H1 (cell line): Measurements from ENCODE around the gene ZBTB43. TPM values are rescaled to one million over a fixed set of nuclear protein-coding genes. Genes with fewer than 3 reads are reported as not detected.

Experiments used
- CTCF ChIA-PET: fragments of 300-600 bp; sonication (Branson Sonifier 250); formaldehyde crosslinking; loops from one replicate; lab custom pipeline; 2021; ENCODE audit not compliant: partially characterized antibody; lab: Charles Lee
- POLR2A ChIA-PET: fragments of 300-600 bp; sonication (Branson Sonifier 250); formaldehyde crosslinking; loops from one replicate; lab custom pipeline; 2021; ENCODE audit warnings: inconsistent platforms; ENCODE audit not compliant: partially characterized antibody; lab: Charles Lee
- DNase-seq, 2 experiments: peaks; one replicate each; pipeline versions ENCODE4 v3.0.0 to v3.0.0-alpha.2; 2010 to 2022; ENCODE audit warnings: low spot score in 2 of 2, low read depth in 1 of 2, mixed read lengths in 1 of 2
- FAIRE-seq: peaks from 2 replicates; lab custom pipeline; 2011; peaks lifted over from hg19 to GRCh38; lab: Jason Lieb, UNC
- H2AFZ ChIP-seq: 2 replicates; pipeline ENCODE4 v1.8.1; 2012; ENCODE audit warnings: low read length, inconsistent platforms
- H2AK5ac ChIP-seq: 2 replicates; pipeline ENCODE4 v1.6.1; 2013; ENCODE audit warnings: low read depth, low read length
- H2BK120ac ChIP-seq: replicated peaks from 2 replicates; pipeline ENCODE3; 2013; ENCODE audit warnings: low read depth, low read length, inconsistent platforms
- H2BK12ac ChIP-seq: 2 replicates; pipeline ENCODE4 v1.6.1; 2013; ENCODE audit warnings: low read depth, low read length
- H2BK15ac ChIP-seq: 2 replicates; pipeline ENCODE4 v1.6.1; 2013; ENCODE audit warnings: low read length
- H2BK20ac ChIP-seq: 2 replicates; pipeline ENCODE4 v1.6.1; 2013; ENCODE audit warnings: low read length
- H2BK5ac ChIP-seq: 2 replicates; pipeline ENCODE4 v1.6.1; 2013; ENCODE audit warnings: low read depth, low read length
- H3K14ac ChIP-seq: 2 replicates; pipeline ENCODE4 v1.6.1; 2013; ENCODE audit warnings: inconsistent platforms; ENCODE audit not compliant: insufficient read length
- H3K18ac ChIP-seq: 2 replicates; pipeline ENCODE4 v1.6.1; 2013; ENCODE audit warnings: low read length; ENCODE audit errors: extremely low read depth
- H3K23ac ChIP-seq: 2 replicates; pipeline ENCODE4 v1.6.1; 2013; ENCODE audit warnings: inconsistent platforms; ENCODE audit not compliant: insufficient read length
- H3K23me2 ChIP-seq: 2 replicates; pipeline ENCODE4 v1.6.1; 2013; ENCODE audit warnings: low read depth, low read length
- H3K27ac ChIP-seq: 2 replicates; pipeline ENCODE4 v1.6.1; 2011; ENCODE audit warnings: low read depth, low read length, inconsistent platforms
- H3K27me3 ChIP-seq, 4 experiments: replicated peaks in 1 of 4; 1 replicate in 1 of 4; 2 replicates in 3 of 4; pipeline versions ENCODE4 v1.6.1 to v1.8.1; 2011 to 2013; ENCODE audit warnings: low read length in 3 of 4, mild to moderate bottlenecking in 3 of 4, inconsistent platforms in 2 of 4, mixed read lengths in 2 of 4, moderate library complexity in 1 of 4; ENCODE audit not compliant: control insufficient read depth in 3 of 4, insufficient read depth in 3 of 4; ENCODE audit errors: extremely low read depth in 1 of 4
- H3K36me3 ChIP-seq, 4 experiments: 2 replicates each; pipeline versions ENCODE4 v1.6.1 to v1.8.1; 2011 to 2013; ENCODE audit warnings: mild to moderate bottlenecking in 4 of 4, low read length in 3 of 4, moderate library complexity in 2 of 4, control low read depth in 1 of 4, inconsistent platforms in 1 of 4; ENCODE audit not compliant: insufficient read depth in 4 of 4, control insufficient read depth in 2 of 4
- H3K4ac ChIP-seq: replicated peaks from 2 replicates; pipeline ENCODE3; 2013; ENCODE audit warnings: low read length, low read depth, mixed read lengths, inconsistent platforms; ENCODE audit not compliant: insufficient read length
- H3K4me1 ChIP-seq, 4 experiments: replicated peaks in 1 of 4; 1 replicate in 1 of 4; 2 replicates in 3 of 4; pipeline versions ENCODE4 v1.6.1 to v1.8.1; 2011 to 2013; ENCODE audit warnings: low read length in 3 of 4, inconsistent platforms in 2 of 4, mixed read lengths in 1 of 4; ENCODE audit not compliant: insufficient read depth in 4 of 4, control insufficient read depth in 3 of 4
- H3K4me2 ChIP-seq, 2 experiments: 2 replicates each; pipeline versions ENCODE4 v1.6.1 to v1.8.1; 2011 to 2013; ENCODE audit warnings: low read depth in 2 of 2, low read length in 2 of 2, control low read depth in 1 of 2, inconsistent platforms in 1 of 2, mild to moderate bottlenecking in 1 of 2; ENCODE audit not compliant: insufficient read depth in 1 of 2
- H3K4me3 ChIP-seq, 4 experiments: fragments of 200-600, 300-600 bp in 1 of 4; sonication (generic), shearing (Covaris generic), sonication (Bioruptor Twin) in 1 of 4; 2 replicates each; pipeline versions ENCODE4 v1.5.1 to v1.8.1; 2011 to 2016; ENCODE audit warnings: low read length in 4 of 4, low read depth in 3 of 4, control low read depth in 2 of 4, inconsistent platforms in 2 of 4, mild to moderate bottlenecking in 2 of 4, mixed read lengths in 1 of 4, moderate library complexity in 1 of 4; ENCODE audit not compliant: insufficient read depth in 2 of 4; ENCODE audit errors: extremely low read depth in 1 of 4
- H3K56ac ChIP-seq: replicated peaks from 2 replicates; pipeline ENCODE3; 2013; ENCODE audit warnings: low read depth, mild to moderate bottlenecking, mixed read lengths, low read length, inconsistent platforms; ENCODE audit not compliant: insufficient read length
- H3K79me1 ChIP-seq: 2 replicates; pipeline ENCODE4 v1.6.1; 2013; ENCODE audit warnings: low read depth, low read length, control low read depth
- H3K79me2 ChIP-seq, 2 experiments: 2 replicates each; pipeline versions ENCODE4 v1.6.1 to v1.8.1; 2012 to 2013; ENCODE audit warnings: low read length in 2 of 2, mild to moderate bottlenecking in 2 of 2, inconsistent platforms in 1 of 2; ENCODE audit not compliant: insufficient read depth in 2 of 2, control insufficient read depth in 1 of 2
- H3K9ac ChIP-seq, 4 experiments: replicated peaks in 1 of 4; 1 replicate in 1 of 4; 2 replicates in 3 of 4; pipeline versions ENCODE4 v1.6.1 to v1.8.1; 2011 to 2013; ENCODE audit warnings: low read depth in 3 of 4, low read length in 3 of 4, control low read depth in 2 of 4, mild to moderate bottlenecking in 2 of 4, moderate library complexity in 2 of 4, inconsistent platforms in 1 of 4; ENCODE audit errors: extremely low read depth in 1 of 4
- H3K9me3 ChIP-seq, 2 experiments: 2 replicates each; pipeline versions ENCODE4 v1.6.1 to v1.8.1; 2012 to 2013; ENCODE audit warnings: mild to moderate bottlenecking in 2 of 2, moderate library complexity in 2 of 2, control low read depth in 1 of 2, inconsistent platforms in 1 of 2, low read depth in 1 of 2, low read length in 1 of 2, mixed read lengths in 1 of 2; ENCODE audit not compliant: insufficient read depth in 2 of 2
- H4K20me1 ChIP-seq, 2 experiments: replicated peaks in 1 of 2; 2 replicates each; pipeline versions ENCODE3 to v1.8.1; 2011 to 2013; ENCODE audit warnings: inconsistent platforms in 2 of 2, low read length in 2 of 2, mild to moderate bottlenecking in 1 of 2; ENCODE audit not compliant: insufficient read depth in 2 of 2, control insufficient read depth in 1 of 2
- H4K5ac ChIP-seq: 2 replicates; pipeline ENCODE4 v1.6.1; 2013; ENCODE audit warnings: low read length, low read depth, mixed read lengths, inconsistent platforms; ENCODE audit not compliant: insufficient read length
- H4K8ac ChIP-seq: 2 replicates; pipeline ENCODE4 v1.8.0; 2013; ENCODE audit warnings: mild to moderate bottlenecking, moderate library complexity, low read length, inconsistent platforms; ENCODE audit not compliant: insufficient read depth; ENCODE audit errors: extremely low read depth
- H4K91ac ChIP-seq: replicated peaks from 2 replicates; pipeline ENCODE3; 2013; ENCODE audit warnings: low read length, mixed read lengths, inconsistent platforms; ENCODE audit not compliant: insufficient read length
- JUND ChIP-seq: IDR thresholded peaks from 2 replicates; pipeline ENCODE4 v1.6.1; 2011; ENCODE audit warnings: mild to moderate bottlenecking, improper control_type of control experiment, low read length
- MAX ChIP-seq: IDR thresholded peaks from 2 replicates; pipeline ENCODE4 v1.6.1; 2012; ENCODE audit warnings: inconsistent platforms
- NRF1 ChIP-seq: IDR thresholded peaks from 2 replicates; pipeline ENCODE4 v1.6.1; 2011; ENCODE audit warnings: mild to moderate bottlenecking, low read depth, low read length, improper control_type of control experiment
- SUZ12 ChIP-seq: fragments of 200-600 bp; sonication (generic); IDR thresholded peaks from 2 replicates; pipeline ENCODE4 v1.6.1; 2012; ENCODE audit warnings: mild to moderate bottlenecking, inconsistent platforms, low read length, moderate library complexity, mixed read lengths
- WGBS, 2 experiments: shearing (Covaris generic) in 1 of 2; methylation state at CpG; one replicate each; pipeline versions ENCODE4 v1.1.6 to v1.1.7; 2013 to 2015; ENCODE audit warnings: low lambda C conversion rate in 2 of 2, mixed read lengths in 2 of 2, inconsistent platforms in 1 of 2, low coverage in 1 of 2, missing lambda C conversion rate in 1 of 2; ENCODE audit not compliant: insufficient replicate concordance in 2 of 2, insufficient coverage in 1 of 2, insufficient read length in 1 of 2; ENCODE audit errors: extremely low coverage in 1 of 2, missing lambda C conversion rate in 1 of 2; 5-methylcytosine and 5-hydroxymethylcytosine counted together
- polyA plus RNA-seq, 7 experiments: library from polyadenylated mRNA; depleted of rRNA in 3 of 7; stranded (reverse) in 5 of 7; unstranded in 2 of 7; fragments of >200 nt in 5 of 7; fragments of 200-250 nt in 2 of 7; gene quantifications; 1 replicate in 5 of 7; 2 replicates in 1 of 7; 4 replicates in 1 of 7; pipeline versions ENCODE4 v1.2.1 to v1.2.3, GENCODE V29; 2011 to 2013; ENCODE audit warnings: missing spikeins in 2 of 7, mixed read lengths in 2 of 7
- total RNA-seq: library from RNA; stranded (reverse); fragmentation: NEBNext Ultra II Directional; extraction: Animal tissue kit (Norgen Biotek cat#: 25700); gene quantifications from 2 replicates; pipeline ENCODE4 v1.2.1, GENCODE V29; 2021

The ZBTB43 gene
- total and polyA plus RNA-seq, 2 of the 8 experiments (the other 6 are each of a cell fraction or from before 2014, with no cell fraction given), result 4.1 to 16.7 TPM

- no peak overlapping the region for H3K56ac ChIP-seq
- no peak overlapping the region for H2BK5ac ChIP-seq
- no peak overlapping the region for H3K9ac ChIP-seq
- H3K14ac ChIP-seq, result no peak overlapping the region
- POLR2A ChIA-PET, result no interaction called here
- H3K27ac ChIP-seq, result no peak overlapping the region
- H3K18ac ChIP-seq, result no peak overlapping the region
- 93% methylated on average over 8 of the region's 8 CpGs; no CpG with 5 or more reads in 1 of the 2 experiments for WGBS, 2 experiments
- H2BK15ac ChIP-seq, result no peak overlapping the region
- H2BK120ac ChIP-seq, result no peak overlapping the region
- H3K79me2 ChIP-seq, result peaks cover 0 to 13% of the 10 kb centered on the region in 2 experiments; a peak in 1 of 4 replicates
- CTCF ChIA-PET, result interaction anchor here (0.6 to 3.1 kb wide), 4 partner anchors 9 to 1714 kb away, joined by 3 to 9 read pairs (median 4); no protein-coding TSS in a partner anchor
- no peak for TF ChIP-seq SUZ12
- TF ChIP-seq NRF1, result no peak
- TF ChIP-seq JUND, result no peak
- TF ChIP-seq MAX, result no peak
- no peaks in the 10 kb centered on the region for H3K23me2 ChIP-seq
- no peaks in the 10 kb centered on the region for H3K9me3 ChIP-seq
- no peak overlapping the region for H2BK20ac ChIP-seq
- no peak for FAIRE-seq
- no peak for DNase-seq
- no peak overlapping the region for H4K91ac ChIP-seq
- H3K36me3 ChIP-seq, result peaks cover 16 to 21% (median 19%) of the 10 kb centered on the region in 4 experiments
- no peak overlapping the region for H4K5ac ChIP-seq
- H3K4me3 ChIP-seq, result no peak overlapping the region
- H3K4me1 ChIP-seq, result no peaks in the 10 kb centered on the region
- no peak overlapping the region for H2AK5ac ChIP-seq
- H4K8ac ChIP-seq, result no peak overlapping the region
- H2AFZ ChIP-seq, result no peak overlapping the region
- H3K4ac ChIP-seq, result no peak overlapping the region
- no peak overlapping the region for H3K4me2 ChIP-seq
- no peak overlapping the region for H2BK12ac ChIP-seq
- peaks cover 4 to 9% of the 10 kb centered on the region in 2 experiments for H4K20me1 ChIP-seq
- H3K27me3 ChIP-seq, result no peaks in the 10 kb centered on the region
- H3K79me1 ChIP-seq, result peaks cover 9% of the 10 kb centered on the region
- H3K23ac ChIP-seq, result no peak overlapping the region
Measured at GRCh38 chr9:126833710-126834345, 29.0 kb downstream of the ZBTB43 start.
